A549 treated with CORT108297 at 1 μM for 4 hours (cell line): ENCODE data around the gene NBPF14. TPM values are rescaled to one million over a fixed set of nuclear protein-coding genes. Genes with fewer than 3 reads are reported as not detected.

ENCODE experiments used
- total RNA-seq: library from RNA; stranded (reverse); fragments of 200-300 nt; extraction: Qiagen RNA extraction; gene quantifications from 5 replicates; pipeline ENCODE4 v1.2.3, GENCODE V29; 2022

The NBPF14 gene, protein sequence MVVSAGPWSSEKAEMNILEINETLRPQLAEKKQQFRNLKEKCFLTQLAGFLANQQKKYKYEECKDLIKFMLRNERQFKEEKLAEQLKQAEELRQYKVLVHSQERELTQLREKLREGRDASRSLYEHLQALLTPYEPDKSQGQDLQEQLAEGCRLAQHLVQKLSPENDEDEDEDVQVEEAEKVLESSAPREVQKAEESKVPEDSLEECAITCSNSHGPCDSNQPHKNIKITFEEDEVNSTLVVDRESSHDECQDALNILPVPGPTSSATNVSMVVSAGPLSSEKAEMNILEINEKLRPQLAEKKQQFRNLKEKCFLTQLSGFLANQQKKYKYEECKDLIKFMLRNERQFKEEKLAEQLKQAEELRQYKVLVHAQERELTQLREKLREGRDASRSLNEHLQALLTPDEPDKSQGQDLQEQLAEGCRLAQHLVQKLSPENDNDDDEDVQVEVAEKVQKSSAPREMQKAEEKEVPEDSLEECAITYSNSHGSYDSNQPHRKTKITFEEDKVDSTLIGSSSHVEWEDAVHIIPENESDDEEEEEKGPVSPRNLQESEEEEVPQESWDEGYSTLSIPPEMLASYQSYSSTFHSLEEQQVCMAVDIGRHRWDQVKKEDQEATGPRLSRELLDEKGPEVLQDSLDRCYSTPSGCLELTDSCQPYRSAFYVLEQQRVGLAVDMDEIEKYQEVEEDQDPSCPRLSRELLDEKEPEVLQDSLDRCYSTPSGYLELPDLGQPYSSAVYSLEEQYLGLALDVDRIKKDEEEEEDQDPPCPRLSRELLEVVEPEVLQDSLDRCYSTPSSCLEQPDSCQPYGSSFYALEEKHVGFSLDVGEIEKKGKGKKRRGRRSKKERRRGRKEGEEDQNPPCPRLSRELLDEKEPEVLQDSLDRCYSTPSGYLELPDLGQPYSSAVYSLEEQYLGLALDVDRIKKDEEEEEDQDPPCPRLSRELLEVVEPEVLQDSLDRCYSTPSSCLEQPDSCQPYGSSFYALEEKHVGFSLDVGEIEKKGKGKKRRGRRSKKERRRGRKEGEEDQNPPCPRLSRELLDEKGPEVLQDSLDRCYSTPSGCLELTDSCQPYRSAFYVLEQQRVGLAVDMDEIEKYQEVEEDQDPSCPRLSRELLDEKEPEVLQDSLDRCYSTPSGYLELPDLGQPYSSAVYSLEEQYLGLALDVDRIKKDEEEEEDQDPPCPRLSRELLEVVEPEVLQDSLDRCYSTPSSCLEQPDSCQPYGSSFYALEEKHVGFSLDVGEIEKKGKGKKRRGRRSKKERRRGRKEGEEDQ (N-terminal part only)
- total RNA-seq = 11.9 to 15.8 TPM (median 15.6 TPM) in 5 replicates

DNA sequence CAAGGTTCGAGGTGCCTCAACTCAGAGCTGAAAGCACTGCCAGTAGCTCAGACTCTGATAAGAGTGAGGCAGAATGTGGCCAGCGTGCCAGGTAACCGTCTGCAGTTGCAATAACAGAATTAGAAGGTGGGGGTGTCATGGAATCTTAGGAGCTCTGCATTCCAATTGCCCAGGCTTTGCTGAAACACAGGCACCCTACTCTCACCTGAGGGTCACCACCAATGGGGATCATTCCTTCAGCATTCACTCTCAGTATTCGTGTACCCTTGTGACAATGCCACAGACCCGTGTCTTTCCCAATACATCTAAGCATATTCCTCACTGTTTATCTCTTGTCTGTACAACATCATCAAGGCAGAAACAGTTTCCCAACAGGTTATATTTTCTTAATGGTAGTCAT lies at the start of gene NBPF14:
NBPF14 (minus strand) TSS at position 101 of the 400 bp plus-strand sequence. CDS start 294 bp downstream, outside the sequence.

DNA sequence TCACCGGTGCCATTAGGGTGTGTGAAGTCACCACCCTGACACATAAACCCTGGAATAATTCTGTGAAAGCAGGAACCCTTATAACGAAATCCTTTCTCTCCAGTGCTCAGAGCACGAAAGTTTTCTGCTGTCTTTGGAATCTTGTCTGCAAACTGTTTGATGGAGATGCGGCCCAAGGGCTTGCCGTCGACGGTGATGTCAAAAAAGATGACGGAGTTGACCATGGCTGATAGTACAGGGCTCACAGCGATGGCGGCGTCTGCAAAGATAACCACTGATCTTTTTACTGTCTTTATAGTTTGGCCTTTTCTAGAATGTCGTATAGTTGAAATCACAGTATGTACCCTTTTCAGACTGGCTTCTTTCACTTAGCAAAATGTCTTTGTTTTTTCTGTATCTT lies 112.8 kb downstream of the NBPF14 start, which contains the start of gene PPIAL4G:
PPIAL4G (minus strand) TSS at position 274 of the 400 bp plus-strand sequence; CDS start at position 224, 50 bp downstream.

Other genes with a start within 250 kb of the NBPF14 start
- not detected in 5 replicates for gene PPIAL4G, start 112.7 kb downstream of the NBPF14 start, total RNA-seq
- 0.35 to 3.2 TPM (median 1.6 TPM) in 5 replicates for gene NUDT4B, start 152.8 kb upstream of the NBPF14 start, total RNA-seq
- gene PDE4DIP, start 248.4 kb upstream of the NBPF14 start, total RNA-seq = 5.5 to 8.1 TPM (median 6.6 TPM) in 5 replicates